OCI-LY3 (cell line): Measurements from ENCODE around the gene HEG1.

Experiments used
- H2AFZ ChIP-seq: fragments of 200-600, 300-600 bp; shearing (Covaris generic); 2 replicates; pipeline ENCODE4 v1.6.0; 2014; ENCODE audit warnings: antibody characterized with exemption, low read depth, low read length
- H3K27ac ChIP-seq: fragments of 200-600, 300-600 bp; sonication (generic); 2 replicates; pipeline ENCODE4 v1.5.1; 2014; ENCODE audit warnings: mild to moderate bottlenecking, low read length, moderate library complexity, mixed read lengths
- H3K27me3 ChIP-seq: fragments of 200-600, 300-600 bp; sonication (generic); 2 replicates; pipeline ENCODE4 v1.6.1; 2014; ENCODE audit warnings: low read depth, low read length, mixed read lengths
- H3K36me3 ChIP-seq: fragments of 200-600, 300-600 bp; sonication (generic); replicated peaks from 2 replicates; pipeline ENCODE3; 2014; ENCODE audit warnings: low read depth, low read length, mixed read lengths
- H3K4me1 ChIP-seq: fragments of 300-600, 200-600 bp; sonication (generic); 2 replicates; pipeline ENCODE4 v1.6.1; 2014; ENCODE audit warnings: low read length, mixed read lengths
- H3K4me2 ChIP-seq: fragments of 200-600, 300-600 bp; sonication (generic); 2 replicates; pipeline ENCODE4 v1.6.1; 2014; ENCODE audit warnings: low read length, mixed read lengths
- H3K4me3 ChIP-seq: fragments of 300-600, 200-600 bp; sonication (generic); 2 replicates; pipeline ENCODE4 v1.5.1; 2014; ENCODE audit warnings: antibody characterized with exemption, mild to moderate bottlenecking, low read length, moderate library complexity
- H3K79me2 ChIP-seq: fragments of 300-600, 200-600 bp; shearing (Covaris generic); 2 replicates; pipeline ENCODE4 v1.6.1; 2014; ENCODE audit warnings: mild to moderate bottlenecking, low read length, mixed read lengths
- H3K9ac ChIP-seq: fragments of 300-600, 200-600 bp; shearing (Covaris generic); 2 replicates; pipeline ENCODE4 v1.6.0; 2014; ENCODE audit warnings: mild to moderate bottlenecking, low read length, moderate library complexity
- H3K9me3 ChIP-seq: fragments of 200-600, 300-600 bp; shearing (Covaris generic); 2 replicates; pipeline ENCODE4 v1.6.1; 2014; ENCODE audit warnings: low read length, mixed read lengths; ENCODE audit not compliant: insufficient read depth
- H4K20me1 ChIP-seq: fragments of 200-600, 300-600 bp; sonication (generic); 2 replicates; pipeline ENCODE4 v1.6.1; 2016; ENCODE audit warnings: low read length, mixed read lengths; ENCODE audit not compliant: insufficient read depth
- EZH2phosphoT487 ChIP-seq: fragments of 200-600 bp; shearing (Covaris generic); IDR thresholded peaks from 2 replicates; pipeline ENCODE4 v1.6.1; 2018; ENCODE audit warnings: antibody characterized with exemption, mixed run types, low read depth
- TF ChIP-seq, protein P1 (sequence below): fragments of 200-600, 300-600 bp; sonication (generic); IDR thresholded peaks from 2 replicates; pipeline ENCODE4 v1.5.1; 2014; ENCODE audit warnings: antibody characterized with exemption, low read length, low read depth

The HEG1 gene

DNA sequence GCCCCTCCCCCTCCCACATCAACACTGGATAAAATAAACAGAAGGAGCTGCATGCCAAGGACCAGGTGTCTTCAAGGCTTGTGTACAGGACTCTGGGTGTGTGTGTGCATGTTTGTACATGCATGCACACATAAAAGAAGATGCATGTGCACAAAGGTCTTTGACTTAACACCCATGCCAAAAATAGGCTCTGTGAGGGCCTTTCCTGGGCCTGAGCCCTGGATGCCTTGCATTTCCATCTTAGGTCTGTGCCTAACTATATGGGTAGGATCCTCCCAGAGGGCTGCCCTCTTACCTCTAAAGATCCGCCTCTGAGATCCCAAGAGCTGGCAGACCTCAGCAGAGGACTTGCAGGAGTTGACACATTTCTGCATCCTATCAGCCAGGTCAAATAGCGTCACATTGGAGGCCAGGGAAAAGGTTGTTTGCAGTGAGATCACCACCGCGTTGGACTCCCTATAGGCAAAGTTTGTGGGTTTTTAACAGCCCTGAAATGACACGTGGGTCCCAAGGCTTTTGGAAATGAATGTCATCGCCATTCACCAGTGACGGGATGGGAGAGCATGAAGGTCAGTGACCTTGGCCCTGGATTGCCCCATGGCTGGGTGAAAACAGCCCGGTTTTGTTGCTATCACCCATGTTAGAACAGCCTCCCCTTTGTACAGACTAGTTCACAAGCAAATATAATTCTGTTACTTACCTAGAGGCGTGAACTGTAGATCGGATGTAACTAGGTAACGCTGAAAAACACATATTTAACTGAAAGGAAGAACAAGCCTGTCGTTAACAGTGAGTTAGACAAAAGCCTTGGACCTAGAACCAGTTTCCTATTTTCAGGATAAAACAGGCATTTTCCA is 54.0 kb downstream of the HEG1 start:
- no peak overlapping the region for H3K4me2 ChIP-seq
- H3K27me3 ChIP-seq, result 0 out of 2 replicates have a peak, but pooled peaks cover 8% of the 10 kb centered on the region
- H3K36me3 ChIP-seq, result no peaks in the 10 kb centered on the region
- H3K4me3 ChIP-seq, result no peak overlapping the region
- H3K27ac ChIP-seq, result no peak overlapping the region
- H4K20me1 ChIP-seq, result no peaks in the 10 kb centered on the region
- no peaks in the 10 kb centered on the region for H3K79me2 ChIP-seq
- H2AFZ ChIP-seq, result no peak overlapping the region
- H3K9me3 ChIP-seq, result no peaks in the 10 kb centered on the region
- TF ChIP-seq, protein P1, sequence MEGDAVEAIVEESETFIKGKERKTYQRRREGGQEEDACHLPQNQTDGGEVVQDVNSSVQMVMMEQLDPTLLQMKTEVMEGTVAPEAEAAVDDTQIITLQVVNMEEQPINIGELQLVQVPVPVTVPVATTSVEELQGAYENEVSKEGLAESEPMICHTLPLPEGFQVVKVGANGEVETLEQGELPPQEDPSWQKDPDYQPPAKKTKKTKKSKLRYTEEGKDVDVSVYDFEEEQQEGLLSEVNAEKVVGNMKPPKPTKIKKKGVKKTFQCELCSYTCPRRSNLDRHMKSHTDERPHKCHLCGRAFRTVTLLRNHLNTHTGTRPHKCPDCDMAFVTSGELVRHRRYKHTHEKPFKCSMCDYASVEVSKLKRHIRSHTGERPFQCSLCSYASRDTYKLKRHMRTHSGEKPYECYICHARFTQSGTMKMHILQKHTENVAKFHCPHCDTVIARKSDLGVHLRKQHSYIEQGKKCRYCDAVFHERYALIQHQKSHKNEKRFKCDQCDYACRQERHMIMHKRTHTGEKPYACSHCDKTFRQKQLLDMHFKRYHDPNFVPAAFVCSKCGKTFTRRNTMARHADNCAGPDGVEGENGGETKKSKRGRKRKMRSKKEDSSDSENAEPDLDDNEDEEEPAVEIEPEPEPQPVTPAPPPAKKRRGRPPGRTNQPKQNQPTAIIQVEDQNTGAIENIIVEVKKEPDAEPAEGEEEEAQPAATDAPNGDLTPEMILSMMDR, result no peak
- no peak for TF ChIP-seq EZH2phosphoT487
- H3K4me1 ChIP-seq, result no peaks in the 10 kb centered on the region
- H3K9ac ChIP-seq, result no peak overlapping the region

DNA sequence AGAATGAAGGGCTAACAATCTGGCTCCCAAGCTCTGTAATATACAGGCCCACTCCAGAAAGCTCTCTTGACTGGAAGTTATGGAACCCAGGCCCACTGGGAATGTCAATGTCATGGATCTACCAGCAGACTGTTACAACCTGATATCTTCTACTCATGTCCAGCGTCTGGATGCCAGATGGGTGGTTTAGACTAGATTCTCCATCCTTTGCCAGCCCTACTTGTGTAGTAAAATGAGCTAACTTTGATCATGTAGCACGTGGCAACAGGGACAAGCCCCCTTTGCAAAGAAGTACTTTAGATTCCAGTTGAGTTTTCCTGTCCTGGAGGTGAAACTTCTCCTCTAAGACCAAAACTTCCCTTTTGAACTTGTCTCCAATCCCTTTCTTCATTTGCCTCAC is 55.1 kb downstream of the HEG1 start:
- H3K36me3 ChIP-seq, result no peaks in the 10 kb centered on the region
- H3K27ac ChIP-seq, result no peak overlapping the region
- no peaks in the 10 kb centered on the region for H3K79me2 ChIP-seq

DNA sequence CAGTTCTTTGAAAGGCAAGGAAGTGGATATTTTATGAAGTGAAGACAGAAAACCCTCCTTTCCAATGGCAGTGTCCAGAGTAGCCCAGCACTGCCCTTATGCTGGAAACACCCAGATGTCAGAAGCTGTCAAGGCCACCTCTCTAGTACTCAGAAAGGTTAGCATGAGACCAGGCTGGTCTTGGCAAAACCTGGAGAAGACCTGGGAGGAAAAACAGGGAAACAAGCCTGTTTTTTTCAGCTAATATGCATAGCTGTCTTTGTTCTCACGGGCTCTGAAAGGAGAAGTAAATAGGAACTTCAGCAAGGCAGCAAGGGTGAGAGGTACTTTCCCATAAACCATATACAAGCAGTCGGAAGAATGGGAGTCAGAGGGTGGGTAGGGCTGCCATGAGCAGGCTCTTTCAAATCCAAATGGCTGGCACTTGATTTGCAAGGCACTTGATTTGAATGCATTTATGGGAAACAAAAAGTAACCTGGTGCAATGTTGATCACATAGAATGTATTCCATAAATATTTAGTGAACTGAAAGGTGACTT is 55.8 kb downstream of the HEG1 start:
- H3K4me1 ChIP-seq, result peaks cover 4% of the 10 kb centered on the region
- no peaks in the 10 kb centered on the region for H3K36me3 ChIP-seq
- H4K20me1 ChIP-seq, result no peaks in the 10 kb centered on the region
- H3K27ac ChIP-seq, result no peak overlapping the region
- H3K4me2 ChIP-seq, result no peak overlapping the region
- 0 out of 2 replicates have a peak, but pooled peaks cover 4% of the 10 kb centered on the region for H3K27me3 ChIP-seq
- H3K4me3 ChIP-seq, result no peak overlapping the region
- no peak overlapping the region for H3K9ac ChIP-seq
- no peaks in the 10 kb centered on the region for H3K79me2 ChIP-seq
- no peak overlapping the region for H2AFZ ChIP-seq
- no peak for TF ChIP-seq EZH2phosphoT487
- TF ChIP-seq, protein P1, result no peak
- no peaks in the 10 kb centered on the region for H3K9me3 ChIP-seq

More for the DNA sequence above, 55.1 kb downstream of the HEG1 start:
- TF ChIP-seq EZH2phosphoT487, result no peak
- TF ChIP-seq, protein P1, result no peak
- Histone ChIP-seq H3K27me3 (0 out of 2 replicates have a peak, but pooled peaks cover 8% of the 10 kb centered on the region), H4K20me1 (no peaks in the 10 kb centered on the region), H3K4me2 (no peak overlapping the region), H3K9me3 (no peaks in the 10 kb centered on the region), H3K4me1 (peaks cover 2% of the 10 kb centered on the region), H3K4me3 (no peak overlapping the region), H3K9ac (no peak overlapping the region), H2AFZ (no peak overlapping the region)

DNA sequence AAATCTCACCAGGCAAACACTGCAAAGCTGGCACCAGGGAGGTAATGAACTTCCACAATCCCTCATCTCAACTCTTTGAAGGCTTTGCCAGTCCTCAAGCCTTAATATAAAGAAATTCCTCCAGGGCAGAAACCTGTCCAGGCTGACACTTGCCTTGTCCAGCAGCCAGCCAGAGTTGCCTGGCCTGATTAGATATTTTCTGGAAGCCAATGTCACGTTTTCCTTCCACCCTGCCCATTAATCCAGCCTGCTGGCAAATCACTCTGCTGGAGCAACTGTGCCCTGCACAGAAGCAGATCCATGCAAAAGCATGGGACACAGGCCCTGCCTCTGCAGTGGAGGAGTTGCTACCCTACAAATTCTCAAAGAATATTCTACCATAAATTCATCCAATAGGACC is 56.5 kb downstream of the HEG1 start:
- Histone ChIP-seq H3K9me3 (no peaks in the 10 kb centered on the region), H3K27me3 (no peaks in the 10 kb centered on the region), H3K36me3 (no peaks in the 10 kb centered on the region), H3K27ac (no peak overlapping the region), H3K79me2 (no peaks in the 10 kb centered on the region), H3K4me3 (no peak overlapping the region), H4K20me1 (no peaks in the 10 kb centered on the region), H2AFZ (no peak overlapping the region), H3K9ac (no peak overlapping the region), H3K4me2 (no peak overlapping the region), H3K4me1 (peaks cover 4% of the 10 kb centered on the region)
- TF ChIP-seq EZH2phosphoT487, result no peak
- TF ChIP-seq, protein P1, result no peak
